HepG2 (cell line): Measurements from ENCODE around the gene LRRC74A. TPM values are rescaled to one million over a fixed set of nuclear protein-coding genes. Genes with fewer than 3 reads are reported as not detected.

ENCODE experiments used
- HOXD1 ChIP-seq: sonication (generic); formaldehyde crosslinking; IDR thresholded peaks from 2 replicates; pipeline ENCODE4 v1.5.0; 2020; ENCODE audit warnings: missing genetic modification reagents
- MEIS2 ChIP-seq: sonication (generic); formaldehyde crosslinking; IDR thresholded peaks from 2 replicates; pipeline ENCODE4 v1.9.0; 2021; ENCODE audit warnings: mild to moderate bottlenecking, missing genetic modification reagents
- NFE2L1 ChIP-seq: sonication (generic); formaldehyde crosslinking; IDR thresholded peaks from 2 replicates; pipeline ENCODE4 v1.4.0; 2020; ENCODE audit warnings: missing genetic modification reagents, mild to moderate bottlenecking, borderline replicate concordance
- ZNF17 ChIP-seq: sonication (generic); formaldehyde crosslinking; IDR thresholded peaks from 2 replicates; pipeline ENCODE4 v1.5.0; 2020; ENCODE audit warnings: mild to moderate bottlenecking, missing genetic modification reagents
- ZNF18 ChIP-seq: sonication (generic); formaldehyde crosslinking; IDR thresholded peaks from 2 replicates; pipeline ENCODE4 v1.8.0; 2022; ENCODE audit warnings: mild to moderate bottlenecking, missing genetic modification reagents; ENCODE audit not compliant: insufficient replicate concordance
- ZNF264 ChIP-seq: sonication (generic); formaldehyde crosslinking; IDR thresholded peaks from 2 replicates; pipeline ENCODE4 v1.4.0; 2020; ENCODE audit warnings: missing genetic modification reagents
- ZNF782 ChIP-seq: sonication (generic); formaldehyde crosslinking; IDR thresholded peaks from 2 replicates; pipeline ENCODE4 v1.4.0; 2020; ENCODE audit warnings: missing genetic modification reagents, mild to moderate bottlenecking, borderline replicate concordance
- ZNF841 ChIP-seq: sonication (generic); formaldehyde crosslinking; IDR thresholded peaks from 2 replicates; pipeline ENCODE4 v1.8.1; 2023; ENCODE audit warnings: missing genetic modification reagents, borderline replicate concordance
- polyA plus RNA-seq, 8 experiments: library from polyadenylated mRNA; depleted of rRNA in 3 of 8; stranded (reverse) in 7 of 8; unstranded in 1 of 8; fragments of >200 nt; fragmentation: Illumina TruSeq in 4 of 8; extraction: Trizol in 4 of 8; gene quantifications; 2 replicates each; pipeline versions ENCODE4 v1.2.1 to v1.2.3, GENCODE V29; 2011 to 2016; ENCODE audit warnings: low read depth in 4 of 8, missing spikeins in 1 of 8, mixed read lengths in 1 of 8; ENCODE audit not compliant: insufficient read depth in 1 of 8
- total RNA-seq, 5 experiments: library from RNA; depleted of rRNA; stranded (reverse); fragments of >200 nt; fragmentation: Illumina TruSeq; extraction: Trizol; gene quantifications; 2 replicates each; pipeline ENCODE4 v1.2.3, GENCODE V29; 2016; ENCODE audit warnings: low read depth in 1 of 5
- TF ChIP-seq, protein P1 (sequence below): sonication (generic); formaldehyde crosslinking; IDR thresholded peaks from 2 replicates; pipeline ENCODE4 v1.9.0; 2021; ENCODE audit warnings: mild to moderate bottlenecking, missing genetic modification reagents
- TF ChIP-seq, protein P2 (sequence below): fragments of 450-650 bp; IDR thresholded peaks from 2 replicates; pipeline ENCODE4 v1.6.1; 2017; ENCODE audit warnings: mild to moderate bottlenecking

The LRRC74A gene
- total and polyA plus RNA-seq, 2 of the 13 experiments (the other 11 are each of a cell fraction or from before 2014, with no cell fraction given) = not detected

DNA sequence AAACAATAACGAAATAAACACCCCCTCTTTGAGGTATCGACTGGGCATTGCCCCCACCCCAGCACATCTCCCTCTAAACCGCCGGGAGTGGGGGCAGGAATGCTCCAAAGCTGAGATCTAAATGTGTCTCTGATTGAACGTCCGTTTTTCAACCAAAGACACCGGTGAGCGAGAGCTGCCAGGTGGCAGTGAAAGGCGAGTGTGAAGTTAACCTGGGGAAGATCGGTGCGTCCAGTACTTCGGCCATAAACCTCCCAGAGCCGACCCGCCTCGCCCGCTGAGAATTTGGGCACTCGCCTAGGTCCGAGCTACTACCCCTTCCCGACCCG is 14.2 kb upstream of the LRRC74A start (continued):
- TF ChIP-seq, protein P1, sequence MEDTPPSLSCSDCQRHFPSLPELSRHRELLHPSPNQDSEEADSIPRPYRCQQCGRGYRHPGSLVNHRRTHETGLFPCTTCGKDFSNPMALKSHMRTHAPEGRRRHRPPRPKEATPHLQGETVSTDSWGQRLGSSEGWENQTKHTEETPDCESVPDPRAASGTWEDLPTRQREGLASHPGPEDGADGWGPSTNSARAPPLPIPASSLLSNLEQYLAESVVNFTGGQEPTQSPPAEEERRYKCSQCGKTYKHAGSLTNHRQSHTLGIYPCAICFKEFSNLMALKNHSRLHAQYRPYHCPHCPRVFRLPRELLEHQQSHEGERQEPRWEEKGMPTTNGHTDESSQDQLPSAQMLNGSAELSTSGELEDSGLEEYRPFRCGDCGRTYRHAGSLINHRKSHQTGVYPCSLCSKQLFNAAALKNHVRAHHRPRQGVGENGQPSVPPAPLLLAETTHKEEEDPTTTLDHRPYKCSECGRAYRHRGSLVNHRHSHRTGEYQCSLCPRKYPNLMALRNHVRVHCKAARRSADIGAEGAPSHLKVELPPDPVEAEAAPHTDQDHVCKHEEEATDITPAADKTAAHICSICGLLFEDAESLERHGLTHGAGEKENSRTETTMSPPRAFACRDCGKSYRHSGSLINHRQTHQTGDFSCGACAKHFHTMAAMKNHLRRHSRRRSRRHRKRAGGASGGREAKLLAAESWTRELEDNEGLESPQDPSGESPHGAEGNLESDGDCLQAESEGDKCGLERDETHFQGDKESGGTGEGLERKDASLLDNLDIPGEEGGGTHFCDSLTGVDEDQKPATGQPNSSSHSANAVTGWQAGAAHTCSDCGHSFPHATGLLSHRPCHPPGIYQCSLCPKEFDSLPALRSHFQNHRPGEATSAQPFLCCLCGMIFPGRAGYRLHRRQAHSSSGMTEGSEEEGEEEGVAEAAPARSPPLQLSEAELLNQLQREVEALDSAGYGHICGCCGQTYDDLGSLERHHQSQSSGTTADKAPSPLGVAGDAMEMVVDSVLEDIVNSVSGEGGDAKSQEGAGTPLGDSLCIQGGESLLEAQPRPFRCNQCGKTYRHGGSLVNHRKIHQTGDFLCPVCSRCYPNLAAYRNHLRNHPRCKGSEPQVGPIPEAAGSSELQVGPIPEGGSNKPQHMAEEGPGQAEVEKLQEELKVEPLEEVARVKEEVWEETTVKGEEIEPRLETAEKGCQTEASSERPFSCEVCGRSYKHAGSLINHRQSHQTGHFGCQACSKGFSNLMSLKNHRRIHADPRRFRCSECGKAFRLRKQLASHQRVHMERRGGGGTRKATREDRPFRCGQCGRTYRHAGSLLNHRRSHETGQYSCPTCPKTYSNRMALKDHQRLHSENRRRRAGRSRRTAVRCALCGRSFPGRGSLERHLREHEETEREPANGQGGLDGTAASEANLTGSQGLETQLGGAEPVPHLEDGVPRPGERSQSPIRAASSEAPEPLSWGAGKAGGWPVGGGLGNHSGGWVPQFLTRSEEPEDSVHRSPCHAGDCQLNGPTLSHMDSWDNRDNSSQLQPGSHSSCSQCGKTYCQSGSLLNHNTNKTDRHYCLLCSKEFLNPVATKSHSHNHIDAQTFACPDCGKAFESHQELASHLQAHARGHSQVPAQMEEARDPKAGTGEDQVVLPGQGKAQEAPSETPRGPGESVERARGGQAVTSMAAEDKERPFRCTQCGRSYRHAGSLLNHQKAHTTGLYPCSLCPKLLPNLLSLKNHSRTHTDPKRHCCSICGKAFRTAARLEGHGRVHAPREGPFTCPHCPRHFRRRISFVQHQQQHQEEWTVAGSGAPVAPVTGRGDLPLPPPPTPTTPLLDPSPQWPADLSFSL = peak; percentile 20; the same call in 1 of the 2 replicates
- TF ChIP-seq NFE2L1 (no peak), ZNF782 (CRISPR knock-in tag) (0 out of 2 replicates have a peak, but pooled peaks have one; percentile 6), HOXD1 (CRISPR knock-in tag) (no peak), ZNF841 (0 out of 2 replicates have a peak, but pooled peaks have one; percentile 24), ZNF18 (peak; percentile 11), MEIS2 (CRISPR knock-in tag) (no peak), ZNF264 (CRISPR knock-in tag) (no peak), ZNF17 (CRISPR knock-in tag) (0 out of 2 replicates have a peak, but pooled peaks have one; percentile 29)
- TF ChIP-seq, protein P2, sequence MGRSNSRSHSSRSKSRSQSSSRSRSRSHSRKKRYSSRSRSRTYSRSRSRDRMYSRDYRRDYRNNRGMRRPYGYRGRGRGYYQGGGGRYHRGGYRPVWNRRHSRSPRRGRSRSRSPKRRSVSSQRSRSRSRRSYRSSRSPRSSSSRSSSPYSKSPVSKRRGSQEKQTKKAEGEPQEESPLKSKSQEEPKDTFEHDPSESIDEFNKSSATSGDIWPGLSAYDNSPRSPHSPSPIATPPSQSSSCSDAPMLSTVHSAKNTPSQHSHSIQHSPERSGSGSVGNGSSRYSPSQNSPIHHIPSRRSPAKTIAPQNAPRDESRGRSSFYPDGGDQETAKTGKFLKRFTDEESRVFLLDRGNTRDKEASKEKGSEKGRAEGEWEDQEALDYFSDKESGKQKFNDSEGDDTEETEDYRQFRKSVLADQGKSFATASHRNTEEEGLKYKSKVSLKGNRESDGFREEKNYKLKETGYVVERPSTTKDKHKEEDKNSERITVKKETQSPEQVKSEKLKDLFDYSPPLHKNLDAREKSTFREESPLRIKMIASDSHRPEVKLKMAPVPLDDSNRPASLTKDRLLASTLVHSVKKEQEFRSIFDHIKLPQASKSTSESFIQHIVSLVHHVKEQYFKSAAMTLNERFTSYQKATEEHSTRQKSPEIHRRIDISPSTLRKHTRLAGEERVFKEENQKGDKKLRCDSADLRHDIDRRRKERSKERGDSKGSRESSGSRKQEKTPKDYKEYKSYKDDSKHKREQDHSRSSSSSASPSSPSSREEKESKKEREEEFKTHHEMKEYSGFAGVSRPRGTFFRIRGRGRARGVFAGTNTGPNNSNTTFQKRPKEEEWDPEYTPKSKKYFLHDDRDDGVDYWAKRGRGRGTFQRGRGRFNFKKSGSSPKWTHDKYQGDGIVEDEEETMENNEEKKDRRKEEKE = no peak
